Measurements from ENCODE around the gene NUDT4.
A peak's percentile ranks its signal among the peaks of the same experiment; 100 is the strongest.

Gene NUDT4

GRCh38 chr12:93419388-93420034, 41.8 kb downstream of the NUDT4 start:
- Histone ChIP-seq H3K79me1 (ENCODE audit: low read length) (peaks cover 2% of the 10 kb centered on the region), H3K27ac (ENCODE audit: low read depth, low read length) (no peak overlapping the region), H3K4me3 (ENCODE audit: low read length) (no peak overlapping the region), H3K79me2 (ENCODE audit: control insufficient read depth, insufficient read depth, low read length) (peaks cover 75% of the 10 kb centered on the region), H3K18ac (ENCODE audit: low read length) (no peak overlapping the region), H3K4me1 (ENCODE audit: control insufficient read depth, low read depth, low read length) (peaks cover 6% of the 10 kb centered on the region), H4K8ac (ENCODE audit: low read depth, low read length) (no peak overlapping the region), H2BK120ac (ENCODE audit: low read depth, low read length) (no peak overlapping the region), H3K9ac (ENCODE audit: low read length) (no peak overlapping the region), H3K27me3 (ENCODE audit: insufficient read depth, low read length, poor library complexity) (no peaks in the 10 kb centered on the region), H2BK15ac (replicated peaks; ENCODE audit: low read depth) (no peak overlapping the region), H2BK5ac (ENCODE audit: low read length) (no peak overlapping the region), H4K5ac (ENCODE audit: low read length) (no peak overlapping the region), H3K36me3 (ENCODE audit: control insufficient read depth, insufficient read depth, low read length) (no peaks in the 10 kb centered on the region), H3K23ac (ENCODE audit: low read length) (no peak overlapping the region), H3K4ac (ENCODE audit: low read depth, low read length) (no peak overlapping the region), H2AK5ac (ENCODE audit: low read length) (no peak overlapping the region), H3K4me2 (ENCODE audit: low read length) (no peak overlapping the region), H3K56ac (ENCODE audit: low read length) (no peak overlapping the region)
- WGBS (ENCODE audit: extremely low coverage, insufficient coverage, low lambda C conversion rate), result no CpG with 5 or more reads among the region's 1 CpG
- DNase-seq, result peak; percentile 56

- Histone ChIP-seq H3K4me1 (ENCODE audit: control insufficient read depth, low read depth, low read length) (peaks cover 18% of the 10 kb centered on the region), H3K27me3 (ENCODE audit: insufficient read depth, low read length, poor library complexity) (no peaks in the 10 kb centered on the region), H3K56ac (ENCODE audit: low read length) (no peak overlapping the region), H3K4me2 (ENCODE audit: low read length) (no peak overlapping the region), H2BK120ac (ENCODE audit: low read depth, low read length) (no peak overlapping the region), H3K79me2 (ENCODE audit: control insufficient read depth, insufficient read depth, low read length) (peaks cover 79% of the 10 kb centered on the region), H3K23ac (ENCODE audit: low read length) (no peak overlapping the region), H3K4ac (ENCODE audit: low read depth, low read length) (no peak overlapping the region), H2AK5ac (ENCODE audit: low read length) (no peak overlapping the region), H3K27ac (ENCODE audit: low read depth, low read length) (no peak overlapping the region), H2BK5ac (ENCODE audit: low read length) (no peak overlapping the region), H3K4me3 (ENCODE audit: low read length) (no peak overlapping the region), H3K79me1 (ENCODE audit: low read length) (peaks cover 2% of the 10 kb centered on the region), H4K5ac (ENCODE audit: low read length) (no peak overlapping the region), H3K9ac (ENCODE audit: low read length) (no peak overlapping the region), H2BK15ac (replicated peaks; ENCODE audit: low read depth) (no peak overlapping the region), H3K36me3 (ENCODE audit: control insufficient read depth, insufficient read depth, low read length) (no peaks in the 10 kb centered on the region), H3K18ac (ENCODE audit: low read length) (no peak overlapping the region), H4K8ac (ENCODE audit: low read depth, low read length) (no peak overlapping the region)
- no CpG with 5 or more reads among the region's 2 CpGs for WGBS (ENCODE audit: extremely low coverage, insufficient coverage, low lambda C conversion rate)
- no peak for DNase-seq
These were observed 44.3 kb downstream of the NUDT4 start for GRCh38 chr12:93422050-93422449.

GRCh38 chr12:93425736-93426411, 48.1 kb downstream of the NUDT4 start:
- H4K5ac ChIP-seq (ENCODE audit: low read length), result no peak overlapping the region
- peak overlapping the region; percentile 18 for H3K18ac ChIP-seq (ENCODE audit: low read length)
- no peak overlapping the region for H4K8ac ChIP-seq (ENCODE audit: low read depth, low read length)
- peaks cover 2% of the 10 kb centered on the region for H3K79me1 ChIP-seq (ENCODE audit: low read length)
- no peak overlapping the region for H2BK15ac ChIP-seq (replicated peaks; ENCODE audit: low read depth)
- H3K23ac ChIP-seq (ENCODE audit: low read length), result no peak overlapping the region
- H3K27ac ChIP-seq (ENCODE audit: low read depth, low read length), result peak overlapping the region; percentile 57
- H3K79me2 ChIP-seq (ENCODE audit: control insufficient read depth, insufficient read depth, low read length), result peaks cover 81% of the 10 kb centered on the region
- no peak overlapping the region for H3K4me2 ChIP-seq (ENCODE audit: low read length)
- no peak overlapping the region for H2BK5ac ChIP-seq (ENCODE audit: low read length)
- peak overlapping the region; percentile 2 for H3K9ac ChIP-seq (ENCODE audit: low read length)
- DNase-seq, result peak; percentile 66
- no peak overlapping the region for H2AK5ac ChIP-seq (ENCODE audit: low read length)
- H3K4me3 ChIP-seq (ENCODE audit: low read length), result no peak overlapping the region
- H3K36me3 ChIP-seq (ENCODE audit: control insufficient read depth, insufficient read depth, low read length), result no peaks in the 10 kb centered on the region
- H3K56ac ChIP-seq (ENCODE audit: low read length), result peak overlapping the region; percentile 40
- no peak overlapping the region for H3K4ac ChIP-seq (ENCODE audit: low read depth, low read length)
- no CpG with 5 or more reads among the region's 8 CpGs for WGBS (ENCODE audit: extremely low coverage, insufficient coverage, low lambda C conversion rate)
- H3K27me3 ChIP-seq (ENCODE audit: insufficient read depth, low read length, poor library complexity), result no peaks in the 10 kb centered on the region
- peaks cover 22% of the 10 kb centered on the region for H3K4me1 ChIP-seq (ENCODE audit: control insufficient read depth, low read depth, low read length)
- H2BK120ac ChIP-seq (ENCODE audit: low read depth, low read length), result no peak overlapping the region

- no peaks in the 10 kb centered on the region for H3K36me3 ChIP-seq (ENCODE audit: control insufficient read depth, insufficient read depth, low read length)
- no peak overlapping the region for H4K8ac ChIP-seq (ENCODE audit: low read depth, low read length)
- no peak overlapping the region for H3K23ac ChIP-seq (ENCODE audit: low read length)
- no peak overlapping the region for H2BK15ac ChIP-seq (replicated peaks; ENCODE audit: low read depth)
- H3K27ac ChIP-seq (ENCODE audit: low read depth, low read length), result peak overlapping the region; percentile 57
- peaks cover 22% of the 10 kb centered on the region for H3K4me1 ChIP-seq (ENCODE audit: control insufficient read depth, low read depth, low read length)
- H3K79me1 ChIP-seq (ENCODE audit: low read length), result peaks cover 2% of the 10 kb centered on the region
- H2AK5ac ChIP-seq (ENCODE audit: low read length), result no peak overlapping the region
- H3K27me3 ChIP-seq (ENCODE audit: insufficient read depth, low read length, poor library complexity), result no peaks in the 10 kb centered on the region
- WGBS (ENCODE audit: extremely low coverage, insufficient coverage, low lambda C conversion rate), result no CpG with 5 or more reads among the region's 1 CpG
- H3K4me2 ChIP-seq (ENCODE audit: low read length), result no peak overlapping the region
- H3K9ac ChIP-seq (ENCODE audit: low read length), result no peak overlapping the region
- H3K4ac ChIP-seq (ENCODE audit: low read depth, low read length), result no peak overlapping the region
- no peak overlapping the region for H3K56ac ChIP-seq (ENCODE audit: low read length)
- H3K18ac ChIP-seq (ENCODE audit: low read length), result peak overlapping the region; percentile 60
- no peak overlapping the region for H3K4me3 ChIP-seq (ENCODE audit: low read length)
- H2BK120ac ChIP-seq (ENCODE audit: low read depth, low read length), result no peak overlapping the region
- H2BK5ac ChIP-seq (ENCODE audit: low read length), result no peak overlapping the region
- H3K79me2 ChIP-seq (ENCODE audit: control insufficient read depth, insufficient read depth, low read length), result peaks cover 82% of the 10 kb centered on the region
- DNase-seq, result peak; percentile 82
- H4K5ac ChIP-seq (ENCODE audit: low read length), result no peak overlapping the region
These were observed 48.7 kb downstream of the NUDT4 start for GRCh38 chr12:93426412-93426805.

GRCh38 chr12:93427779-93428564, 50.2 kb downstream of the NUDT4 start:
- H3K4ac ChIP-seq (ENCODE audit: low read depth, low read length), result no peak overlapping the region
- peaks cover 82% of the 10 kb centered on the region for H3K79me2 ChIP-seq (ENCODE audit: control insufficient read depth, insufficient read depth, low read length)
- no peak overlapping the region for H3K4me2 ChIP-seq (ENCODE audit: low read length)
- H2AK5ac ChIP-seq (ENCODE audit: low read length), result no peak overlapping the region
- H4K5ac ChIP-seq (ENCODE audit: low read length), result no peak overlapping the region
- no peaks in the 10 kb centered on the region for H3K36me3 ChIP-seq (ENCODE audit: control insufficient read depth, insufficient read depth, low read length)
- H3K18ac ChIP-seq (ENCODE audit: low read length), result no peak overlapping the region
- peaks cover under 1% of the 10 kb centered on the region for H3K79me1 ChIP-seq (ENCODE audit: low read length)
- no peak overlapping the region for H2BK120ac ChIP-seq (ENCODE audit: low read depth, low read length)
- DNase-seq, result no peak
- no peak overlapping the region for H2BK5ac ChIP-seq (ENCODE audit: low read length)
- no peak overlapping the region for H3K9ac ChIP-seq (ENCODE audit: low read length)
- H3K56ac ChIP-seq (ENCODE audit: low read length), result peak overlapping the region; percentile 20
- H3K27me3 ChIP-seq (ENCODE audit: insufficient read depth, low read length, poor library complexity), result no peaks in the 10 kb centered on the region
- no peak overlapping the region for H4K8ac ChIP-seq (ENCODE audit: low read depth, low read length)
- no peak overlapping the region for H3K23ac ChIP-seq (ENCODE audit: low read length)
- no CpG with 5 or more reads among the region's 5 CpGs for WGBS (ENCODE audit: extremely low coverage, insufficient coverage, low lambda C conversion rate)
- H3K4me1 ChIP-seq (ENCODE audit: control insufficient read depth, low read depth, low read length), result peaks cover 20% of the 10 kb centered on the region
- no peak overlapping the region for H3K4me3 ChIP-seq (ENCODE audit: low read length)
- H2BK15ac ChIP-seq (replicated peaks; ENCODE audit: low read depth), result no peak overlapping the region
- no peak overlapping the region for H3K27ac ChIP-seq (ENCODE audit: low read depth, low read length)

Measured in mesendoderm (in vitro differentiated cells).